Smooth muscle cell (in vitro differentiated cells): ENCODE measurements around the gene FAM53B. TPM values are rescaled to one million over a fixed set of nuclear protein-coding genes. Genes with fewer than 3 reads are reported as not detected.
A peak's percentile ranks its signal among the peaks of the same experiment; 100 is the strongest.

Experiments
- DNase-seq: peaks from one replicate; lab custom pipeline; 2025; ENCODE audit not compliant: unreplicated experiment; lab: John Stamatoyannopoulos, UW
- H2AFZ ChIP-seq: fragments of 200-600 bp; sonication (generic); 2 replicates; pipeline ENCODE4 v1.6.0; 2016; ENCODE audit warnings: antibody characterized with exemption, low read depth, mild to moderate bottlenecking
- H3F3A ChIP-seq: fragments of 200-600 bp; sonication (generic); 2 replicates; pipeline ENCODE4 v1.6.0; 2017; ENCODE audit warnings: antibody characterized with exemption, low read depth
- H3K27ac ChIP-seq: fragments of 200-600 bp; sonication (generic); 2 replicates; pipeline ENCODE4 v1.5.1; 2016; ENCODE audit warnings: low read depth, mild to moderate bottlenecking
- H3K27me3 ChIP-seq: fragments of 200-600 bp; sonication (generic); 2 replicates; pipeline ENCODE4 v1.6.1; 2016; ENCODE audit warnings: low read depth, mild to moderate bottlenecking
- H3K36me3 ChIP-seq: fragments of 200-600 bp; sonication (generic); 2 replicates; pipeline ENCODE4 v1.5.1; 2016; ENCODE audit warnings: low read depth
- H3K4me1 ChIP-seq: fragments of 200-600 bp; sonication (generic); 2 replicates; pipeline ENCODE4 v1.5.1; 2016; ENCODE audit warnings: low read depth
- H3K4me2 ChIP-seq: fragments of 200-600 bp; sonication (generic); 2 replicates; pipeline ENCODE4 v1.6.0; 2016; ENCODE audit warnings: mild to moderate bottlenecking
- H3K4me3 ChIP-seq: fragments of 200-600 bp; sonication (generic); 2 replicates; pipeline ENCODE4 v1.5.1; 2016; ENCODE audit warnings: mild to moderate bottlenecking
- H3K79me2 ChIP-seq: fragments of 200-600 bp; sonication (generic); 2 replicates; pipeline ENCODE4 v1.6.0; 2016; ENCODE audit warnings: low read depth, mild to moderate bottlenecking
- H3K9ac ChIP-seq: fragments of 200-600 bp; sonication (generic); 2 replicates; pipeline ENCODE4 v1.6.0; 2016; ENCODE audit warnings: low read depth
- H3K9me3 ChIP-seq: fragments of 200-600 bp; sonication (generic); replicated peaks from 2 replicates; pipeline ENCODE4 v1.5.1; 2016; ENCODE audit warnings: low read depth
- H4K20me1 ChIP-seq: fragments of 200-600 bp; sonication (generic); 2 replicates; pipeline ENCODE4 v1.6.0; 2016; ENCODE audit warnings: low read depth
- CTCF ChIP-seq: fragments of 200-600 bp; sonication (generic); IDR thresholded peaks from 2 replicates; pipeline ENCODE4 v1.5.1; 2017; ENCODE audit warnings: borderline replicate concordance, mild to moderate bottlenecking, antibody characterized with exemption; ENCODE audit not compliant: insufficient read depth, poor library complexity, severe bottlenecking
- WGBS: methylation state at CpG from one replicate; pipeline ENCODE4 v1.1.7; 2016; ENCODE audit warnings: low lambda C conversion rate; 5-methylcytosine and 5-hydroxymethylcytosine counted together
- polyA plus RNA-seq: library from polyadenylated mRNA; unstranded; fragments of >200 nt; fragmentation: Nextera tagmentation; extraction: Ambion mirVana; gene quantifications from 2 replicates; pipeline ENCODE4 v1.2.1, GENCODE V29; 2016
- total RNA-seq: library from RNA; depleted of rRNA; stranded (reverse); fragments of >200 nt; gene quantifications from 2 replicates; pipeline ENCODE4 v1.2.3, GENCODE V29; 2014

FAM53B gene
- total and polyA plus RNA-seq, 2 experiments from 2014 or later = 5.5 to 6.2 TPM

GRCh38 chr10:124694481-124695220 is 49.5 kb downstream of the FAM53B start:
- no peaks in the 10 kb centered on the region for H3K36me3 ChIP-seq
- peak overlapping the region; percentile 3 for H3K27ac ChIP-seq
- H3K9ac ChIP-seq = no peak overlapping the region
- H3K79me2 ChIP-seq = no peaks in the 10 kb centered on the region
- H4K20me1 ChIP-seq = peaks cover 25% of the 10 kb centered on the region
- no peak overlapping the region for H3K4me2 ChIP-seq
- WGBS = 88% methylated on average over 14 of the region's 14 CpGs
- H3K4me3 ChIP-seq = no peak overlapping the region
- no peak for TF ChIP-seq CTCF
- H3K4me1 ChIP-seq = peaks cover 7% of the 10 kb centered on the region
- no peak overlapping the region for H2AFZ ChIP-seq
- no peaks in the 10 kb centered on the region for H3K27me3 ChIP-seq
- no peaks in the 10 kb centered on the region for H3F3A ChIP-seq
- no peak for DNase-seq
- H3K9me3 ChIP-seq = no peaks in the 10 kb centered on the region

- no peaks in the 10 kb centered on the region for H3K27me3 ChIP-seq
- H2AFZ ChIP-seq = no peak overlapping the region
- H3K79me2 ChIP-seq = no peaks in the 10 kb centered on the region
- no peak overlapping the region for H3K9ac ChIP-seq
- TF ChIP-seq CTCF = no peak
- H3K4me1 ChIP-seq = peaks cover 7% of the 10 kb centered on the region
- no peak for DNase-seq
- no peaks in the 10 kb centered on the region for H3F3A ChIP-seq
- no peak overlapping the region for H3K4me3 ChIP-seq
- no peaks in the 10 kb centered on the region for H3K36me3 ChIP-seq
- peak overlapping the region; percentile 3 for H3K27ac ChIP-seq
- H3K4me2 ChIP-seq = no peak overlapping the region
- H4K20me1 ChIP-seq = peaks cover 18% of the 10 kb centered on the region
- 59% methylated on average over 10 of the region's 10 CpGs for WGBS
- no peaks in the 10 kb centered on the region for H3K9me3 ChIP-seq
These were observed 50.3 kb downstream of the FAM53B start for GRCh38 chr10:124693801-124694416.

GRCh38 chr10:124693396-124693795 is 50.8 kb downstream of the FAM53B start:
- Histone ChIP-seq H3K4me1 (peaks cover 7% of the 10 kb centered on the region), H4K20me1 (peaks cover 15% of the 10 kb centered on the region), H3K4me2 (no peak overlapping the region), H3K36me3 (no peaks in the 10 kb centered on the region), H3K27me3 (no peaks in the 10 kb centered on the region), H2AFZ (no peak overlapping the region), H3K27ac (no peak overlapping the region), H3F3A (no peaks in the 10 kb centered on the region), H3K79me2 (no peaks in the 10 kb centered on the region), H3K9me3 (no peaks in the 10 kb centered on the region), H3K9ac (no peak overlapping the region), H3K4me3 (no peak overlapping the region)
- TF ChIP-seq CTCF = no peak
- no peak for DNase-seq
- 83% methylated on average over 13 of the region's 13 CpGs for WGBS
